ENCODE measurements around the gene PHLDA3.

The PHLDA3 gene

DNA sequence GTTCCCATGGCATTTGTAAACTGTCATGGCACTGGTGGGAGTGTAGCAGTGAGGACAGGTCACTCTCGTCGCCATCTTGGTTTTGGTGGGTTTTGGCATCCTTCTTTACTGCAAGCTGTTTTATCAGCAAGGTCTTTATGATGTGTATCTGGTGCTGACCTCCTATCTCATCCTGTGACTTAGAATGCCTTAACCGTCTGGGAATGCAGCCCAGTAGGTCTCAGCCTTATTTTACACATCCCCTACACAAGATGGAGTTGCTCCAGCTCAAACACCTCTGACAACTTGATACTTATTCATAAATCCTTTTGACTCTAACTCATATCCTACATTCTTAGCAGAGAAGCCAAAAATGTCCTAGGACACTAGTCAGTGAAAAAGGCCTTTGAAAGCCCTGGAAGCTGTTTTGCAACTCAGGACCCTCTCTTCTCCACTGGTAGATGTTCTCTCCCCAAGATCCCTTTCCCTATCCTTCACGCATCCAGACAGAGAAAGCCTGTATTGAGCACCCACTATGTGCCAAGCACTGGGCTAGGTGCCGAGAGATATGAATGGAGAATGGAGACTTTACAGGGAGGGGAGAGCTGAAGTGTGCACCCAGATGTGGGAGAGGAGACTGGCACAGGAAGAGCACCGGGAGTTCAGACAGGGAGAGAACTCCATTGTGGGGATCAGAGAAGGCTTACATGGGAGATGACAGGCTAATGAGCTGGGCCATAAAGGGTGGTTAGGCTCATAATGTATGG is 44.7 kb upstream of the PHLDA3 start:
- TF ChIP-seq ZFX (IDR thresholded peaks at IDR 0.05; ENCODE audit: borderline replicate concordance) = no peak
- TF ChIP-seq, protein P1, sequence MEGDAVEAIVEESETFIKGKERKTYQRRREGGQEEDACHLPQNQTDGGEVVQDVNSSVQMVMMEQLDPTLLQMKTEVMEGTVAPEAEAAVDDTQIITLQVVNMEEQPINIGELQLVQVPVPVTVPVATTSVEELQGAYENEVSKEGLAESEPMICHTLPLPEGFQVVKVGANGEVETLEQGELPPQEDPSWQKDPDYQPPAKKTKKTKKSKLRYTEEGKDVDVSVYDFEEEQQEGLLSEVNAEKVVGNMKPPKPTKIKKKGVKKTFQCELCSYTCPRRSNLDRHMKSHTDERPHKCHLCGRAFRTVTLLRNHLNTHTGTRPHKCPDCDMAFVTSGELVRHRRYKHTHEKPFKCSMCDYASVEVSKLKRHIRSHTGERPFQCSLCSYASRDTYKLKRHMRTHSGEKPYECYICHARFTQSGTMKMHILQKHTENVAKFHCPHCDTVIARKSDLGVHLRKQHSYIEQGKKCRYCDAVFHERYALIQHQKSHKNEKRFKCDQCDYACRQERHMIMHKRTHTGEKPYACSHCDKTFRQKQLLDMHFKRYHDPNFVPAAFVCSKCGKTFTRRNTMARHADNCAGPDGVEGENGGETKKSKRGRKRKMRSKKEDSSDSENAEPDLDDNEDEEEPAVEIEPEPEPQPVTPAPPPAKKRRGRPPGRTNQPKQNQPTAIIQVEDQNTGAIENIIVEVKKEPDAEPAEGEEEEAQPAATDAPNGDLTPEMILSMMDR (IDR thresholded peaks at IDR 0.05) = no peak
- H3K27ac ChIP-seq = no peak overlapping the region

DNA sequence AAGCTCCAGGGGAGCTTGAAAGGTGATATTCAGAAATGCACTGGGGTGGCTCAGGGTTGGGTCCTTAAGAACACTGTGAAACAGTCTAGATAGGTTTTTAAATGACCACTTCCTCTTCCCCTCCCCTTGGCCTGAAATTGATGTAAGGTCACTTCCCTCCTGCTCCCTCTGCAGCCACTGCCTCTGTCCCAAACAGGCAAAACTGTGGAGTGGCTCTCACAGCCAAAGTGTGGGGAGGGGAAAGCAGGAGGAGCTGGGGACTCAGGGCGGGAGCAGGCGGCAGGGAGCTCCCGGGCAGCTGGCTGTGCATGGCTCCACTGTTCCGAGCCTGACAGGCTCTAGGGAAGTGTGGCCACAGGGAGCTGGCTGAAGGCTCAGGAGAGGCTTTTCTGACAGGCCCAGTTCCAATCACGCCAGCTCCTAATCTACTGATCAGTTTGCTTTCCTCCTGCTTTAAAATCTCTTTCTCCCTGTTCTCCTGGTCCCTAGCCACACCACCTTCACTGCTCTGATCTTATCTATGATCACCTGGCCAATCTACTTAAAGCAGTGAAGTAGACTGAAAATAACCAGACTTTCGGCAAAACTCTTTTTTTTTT is 43.1 kb upstream of the PHLDA3 start:
- no peak for TF ChIP-seq ZFX (IDR thresholded peaks at IDR 0.05; ENCODE audit: borderline replicate concordance)
- TF ChIP-seq, protein P1 (IDR thresholded peaks at IDR 0.05) = no peak
- H3K27ac ChIP-seq = peak overlapping the region; percentile 69

DNA sequence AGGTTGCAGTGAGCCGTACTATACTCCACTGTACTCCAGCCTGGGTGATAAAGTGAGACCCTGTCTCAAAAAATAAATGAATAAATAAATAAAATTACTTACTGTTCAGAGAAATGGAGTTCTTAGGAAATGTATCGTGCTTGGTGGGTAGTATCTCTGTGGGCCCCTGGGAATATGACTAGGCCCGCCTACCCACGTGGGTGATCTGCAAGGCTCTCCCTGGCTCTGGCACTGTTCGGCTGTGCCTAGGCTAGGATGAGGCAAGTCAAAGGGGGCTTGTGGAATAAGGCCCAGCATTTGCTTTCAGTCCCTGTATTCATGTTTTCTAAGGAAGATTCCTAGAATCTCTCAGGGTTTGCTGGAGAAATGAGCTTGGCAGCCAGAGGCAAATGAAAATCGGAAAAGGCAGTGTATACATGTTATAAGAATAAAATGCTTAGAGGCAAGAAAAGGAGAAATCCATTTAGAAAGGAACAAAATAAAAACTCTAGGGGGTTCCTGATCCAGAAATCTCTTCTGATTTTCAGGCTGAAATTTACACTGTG is 42.5 kb upstream of the PHLDA3 start:
- TF ChIP-seq, protein P1 (IDR thresholded peaks at IDR 0.05) = no peak
- TF ChIP-seq ZFX (IDR thresholded peaks at IDR 0.05; ENCODE audit: borderline replicate concordance) = no peak
- H3K27ac ChIP-seq = peak overlapping the region; percentile 69

DNA sequence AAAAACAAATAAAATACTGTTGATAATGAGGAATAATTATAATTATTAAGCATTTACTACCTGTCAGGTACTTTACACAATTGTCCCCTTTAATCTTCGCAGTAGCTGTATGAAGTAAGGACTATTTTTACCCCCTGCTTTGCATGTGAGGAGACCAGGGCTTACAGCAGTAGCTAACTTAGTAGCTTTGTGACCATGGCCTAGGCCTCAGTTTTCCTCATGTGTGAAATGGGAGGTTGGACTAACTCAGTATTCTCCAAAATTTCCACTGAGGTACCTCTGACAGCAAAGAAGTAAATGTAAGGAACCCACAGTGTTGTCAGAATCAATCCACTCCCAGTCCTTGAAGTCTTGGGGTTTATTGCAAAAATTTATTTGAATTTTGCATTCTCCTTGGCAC is 41.7 kb upstream of the PHLDA3 start:
- H3K27ac ChIP-seq = no peak overlapping the region
- TF ChIP-seq, protein P1 (IDR thresholded peaks at IDR 0.05) = no peak
- TF ChIP-seq ZFX (IDR thresholded peaks at IDR 0.05; ENCODE audit: borderline replicate concordance) = no peak

DNA sequence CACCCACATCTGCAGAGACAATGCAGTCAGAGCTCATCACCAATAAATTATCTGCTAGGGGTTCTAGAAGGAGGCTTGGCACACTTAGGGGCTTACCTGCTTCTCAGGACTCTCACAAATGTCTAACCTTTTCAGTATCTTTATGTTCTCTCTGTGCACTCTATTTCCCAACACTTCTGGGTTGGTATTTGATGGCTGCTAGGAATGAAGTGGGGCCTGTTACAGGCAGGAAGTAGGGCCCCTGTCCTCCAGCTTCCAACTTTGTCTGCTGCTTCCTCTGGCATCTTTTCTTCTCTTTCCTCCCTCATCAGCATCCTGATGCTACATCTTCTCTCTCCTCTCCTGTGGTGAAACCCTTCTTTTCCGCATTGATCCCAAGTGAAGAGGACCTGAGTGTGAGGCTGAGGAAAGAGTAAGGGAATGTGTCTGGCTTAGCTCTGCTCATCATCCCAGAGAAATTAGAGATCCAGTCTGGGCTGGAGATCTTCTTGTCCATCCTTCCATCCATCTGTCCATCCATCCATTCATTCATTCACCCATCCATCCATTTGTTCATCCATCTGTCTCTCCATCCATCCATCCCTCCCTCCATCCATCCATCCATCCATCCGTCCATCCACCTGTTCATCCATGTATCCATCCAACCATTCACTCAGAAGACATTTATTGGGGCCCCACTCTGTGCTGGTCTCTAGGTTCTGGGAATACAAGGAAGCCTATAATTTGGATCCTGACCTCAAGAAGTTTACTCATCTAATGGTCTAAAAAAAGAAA is 40.8 kb upstream of the PHLDA3 start:
- H3K27ac ChIP-seq = no peak overlapping the region
- TF ChIP-seq, protein P1 (IDR thresholded peaks at IDR 0.05) = no peak
- no peak for TF ChIP-seq ZFX (IDR thresholded peaks at IDR 0.05; ENCODE audit: borderline replicate concordance)

DNA sequence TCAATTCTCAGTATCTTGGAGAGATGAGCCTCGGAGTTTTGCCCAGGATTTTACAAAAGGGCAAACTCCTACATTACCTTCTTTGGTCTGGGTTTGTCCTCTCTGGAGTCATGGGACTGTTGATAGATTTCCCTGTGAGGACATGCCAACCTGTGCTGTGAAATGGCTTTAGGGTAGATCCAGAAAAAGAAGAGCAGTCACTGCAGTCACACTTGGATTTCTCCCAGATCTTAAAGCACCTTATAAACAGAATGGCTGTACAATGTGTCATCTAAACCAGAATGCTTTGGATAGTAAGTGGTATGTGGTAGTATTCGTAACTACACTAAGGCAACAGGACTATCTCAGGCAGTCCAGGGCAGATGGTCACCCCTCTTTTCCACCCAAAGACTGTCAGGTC is 39.8 kb upstream of the PHLDA3 start:
- H3K27ac ChIP-seq = no peak overlapping the region
- no peak for TF ChIP-seq ZFX (IDR thresholded peaks at IDR 0.05; ENCODE audit: borderline replicate concordance)
- TF ChIP-seq, protein P1 (IDR thresholded peaks at IDR 0.05) = no peak
